Activated CD8-positive, alpha-beta memory T cell treated with anti-CD3 and anti-CD28 coated beads, Interleukin-2, amount 50 U/mL, for 4 hours (primary cell): ENCODE data around the gene ZNF134.

ENCODE experiments used
- DNase-seq: peaks from one replicate; pipeline ENCODE4 v3.0.0-alpha.2; 2020

ZNF134 gene

GRCh38 chr19:57641715-57642234 is 27.7 kb downstream of the ZNF134 start:
- DNase-seq, result no peak

- no peak for DNase-seq
Measured at GRCh38 chr19:57642396-57643046, 28.5 kb downstream of the ZNF134 start.

GRCh38 chr19:57643734-57644133 is 29.7 kb downstream of the ZNF134 start:
- no peak for DNase-seq

- no peak for DNase-seq
Measured at GRCh38 chr19:57648331-57649003, 34.4 kb downstream of the ZNF134 start.

- DNase-seq, result no peak
Measured at GRCh38 chr19:57651654-57651996, 37.6 kb downstream of the ZNF134 start.

- no peak for DNase-seq
Measured at GRCh38 chr19:57653689-57654088, 39.6 kb downstream of the ZNF134 start.

GRCh38 chr19:57655443-57655842 is 41.4 kb downstream of the ZNF134 start:
- no peak for DNase-seq

GRCh38 chr19:57656346-57656745 is 42.3 kb downstream of the ZNF134 start:
- DNase-seq, result no peak

- DNase-seq, result no peak
Measured at GRCh38 chr19:57664269-57665127, 50.5 kb downstream of the ZNF134 start.

- no peak for DNase-seq
Measured at GRCh38 chr19:57665261-57665806, 51.3 kb downstream of the ZNF134 start.

GRCh38 chr19:57667228-57667627 is 53.2 kb downstream of the ZNF134 start:
- DNase-seq, result no peak

GRCh38 chr19:57668635-57669034 is 54.6 kb downstream of the ZNF134 start, which contains the start of gene ZSCAN4:
ZSCAN4 (plus strand) TSS chr19:57668935; CDS start chr19:57676146, 7,211 bp downstream.
- DNase-seq, result no peak

GRCh38 chr19:57671124-57671895 is 57.3 kb downstream of the ZNF134 start:
- DNase-seq, result no peak

- no peak for DNase-seq
Measured at GRCh38 chr19:57672466-57672865, 58.4 kb downstream of the ZNF134 start.
